ENCODE results near the gene TLR4.

GRCh38 chr9:117707561-117707960, 3.4 kb downstream of the TLR4 start:
- TF ChIP-seq POLR2AphosphoS5 (IDR thresholded peaks at IDR 0.05; ENCODE audit: low read depth, low read length) = no peak
- no peak for TF ChIP-seq POLR2A (IDR thresholded peaks at IDR 0.05; ENCODE audit: low read depth, low read length)
